ENCODE results near the gene CPAMD8. TPM values are rescaled to one million over a fixed set of nuclear protein-coding genes. Genes with fewer than 3 reads are reported as not detected.
"Not testable (repeated sequence)": the region's sequence is repeated elsewhere in the genome, so short reads cannot be mapped to it uniquely, and the experiment has no call there.

The CPAMD8 gene
- total RNA-seq, 4 donors from 2014 or later: 13.9 to 116 (median 24.2) TPM

GRCh38 chr19:16988661-16989060 is 37.9 kb downstream of the CPAMD8 start:
- DNase-seq: no peak
- 84 to 91% methylated on average over 4 of the region's 4 CpGs for WGBS, 2 donors
- Histone ChIP-seq H3K9me3 (no peaks in the 10 kb centered on the region), H3K36me3 (no peaks in the 10 kb centered on the region), H3K27ac (no peak overlapping the region), H3K27me3 (no peaks in the 10 kb centered on the region), H3K4me1 (no peaks in the 10 kb centered on the region), H3K4me3 (replicated peaks in 1 of 3) (no peak overlapping the region)
- TF ChIP-seq POLR2A (IDR thresholded peaks at IDR 0.05) (no peak), CTCF (IDR thresholded peaks at IDR 0.05) (no peak)
- intact Hi-C loops (cut with DNase I): no loop called here

- no peaks in the 10 kb centered on the region for H3K9me3 ChIP-seq
- H3K27me3 ChIP-seq: no peaks in the 10 kb centered on the region
- TF ChIP-seq CTCF (IDR thresholded peaks at IDR 0.05): no peak
- TF ChIP-seq POLR2A (IDR thresholded peaks at IDR 0.05): no peak
- DNase-seq: no peak
- H3K4me1 ChIP-seq: no peaks in the 10 kb centered on the region
- H3K4me3 ChIP-seq (replicated peaks in 1 of 3): no peak overlapping the region
- H3K36me3 ChIP-seq: no peaks in the 10 kb centered on the region
- 95 to 97% methylated on average over 2 of the region's 2 CpGs for WGBS, 2 donors
- intact Hi-C loops (cut with DNase I): no loop called here
- no peak overlapping the region for H3K27ac ChIP-seq
Observed at GRCh38 chr19:16985403-16985802, 41.2 kb downstream of the CPAMD8 start.

- H3K27me3 ChIP-seq; intact Hi-C loops (cut with DNase I); H3K4me3 ChIP-seq (replicated peaks in 1 of 3); H3K4me1 ChIP-seq; DNase-seq; H3K27ac ChIP-seq; H3K9me3 ChIP-seq; H3K36me3 ChIP-seq: not testable (repeated sequence)
- WGBS, 2 donors: 86 to 89% methylated on average over 2 of the region's 2 CpGs
Observed at GRCh38 chr19:16982586-16982985, 44.0 kb downstream of the CPAMD8 start.

GRCh38 chr19:16978839-16979802 is 47.5 kb downstream of the CPAMD8 start:
- no peak for DNase-seq
- no peaks in the 10 kb centered on the region for H3K4me1 ChIP-seq
- 61 to 96% methylated on average over 1 of the region's 1 CpG for WGBS, 2 donors
- intact Hi-C loops (cut with DNase I): no loop called here
- no peaks in the 10 kb centered on the region for H3K36me3 ChIP-seq
- H3K4me3 ChIP-seq (replicated peaks in 1 of 3): no peak overlapping the region
- no peaks in the 10 kb centered on the region for H3K27me3 ChIP-seq
- no peak overlapping the region for H3K27ac ChIP-seq
- H3K9me3 ChIP-seq: no peaks in the 10 kb centered on the region
- TF ChIP-seq POLR2A (IDR thresholded peaks at IDR 0.05) (no peak), CTCF (IDR thresholded peaks at IDR 0.05) (no peak)

- Histone ChIP-seq H3K4me3 (replicated peaks in 1 of 3) (no peak overlapping the region), H3K9me3 (no peaks in the 10 kb centered on the region), H3K36me3 (no peaks in the 10 kb centered on the region), H3K27ac (no peak overlapping the region), H3K4me1 (no peaks in the 10 kb centered on the region), H3K27me3 (no peaks in the 10 kb centered on the region)
- no peak for DNase-seq
- intact Hi-C loops (cut with DNase I): no loop called here
- TF ChIP-seq POLR2A (IDR thresholded peaks at IDR 0.05) (no peak), CTCF (IDR thresholded peaks at IDR 0.05) (no peak)
- WGBS, 2 donors: 91% methylated on average over 2 of the region's 2 CpGs
Observed at GRCh38 chr19:16978156-16978555, 48.5 kb downstream of the CPAMD8 start.
